Liver (tissue), 9 donors: ENCODE measurements around the gene METTL21A. TPM values are rescaled to one million over a fixed set of nuclear protein-coding genes. Genes with fewer than 3 reads are reported as not detected.

Source experiments
- DNase-seq: peaks from one replicate; pipeline ENCODE4 v3.0.0-alpha.2; 2017; ENCODE audit warnings: low spot score
- H3K27ac ChIP-seq, 2 donors: one replicate each; pipeline ENCODE4 v1.7.0; 2013; ENCODE audit warnings: inconsistent platforms in 2 of 2, low read length in 2 of 2, control low read depth in 1 of 2, low read depth in 1 of 2, mild to moderate bottlenecking in 1 of 2
- H3K27me3 ChIP-seq, 4 donors: one replicate each; pipeline versions ENCODE4 v1.6.1 to v1.7.0; 2013; ENCODE audit warnings: low read length in 3 of 4, inconsistent platforms in 1 of 4, mild to moderate bottlenecking in 1 of 4, moderate library complexity in 1 of 4; ENCODE audit not compliant: control insufficient read depth in 4 of 4, insufficient read depth in 4 of 4
- H3K36me3 ChIP-seq, 4 donors: one replicate each; pipeline versions ENCODE4 v1.6.1 to v1.7.0; 2013; ENCODE audit warnings: low read length in 3 of 4, mild to moderate bottlenecking in 3 of 4, low read depth in 1 of 4, moderate library complexity in 1 of 4; ENCODE audit not compliant: control insufficient read depth in 4 of 4, insufficient read depth in 3 of 4
- H3K4me1 ChIP-seq, 4 donors: one replicate each; pipeline versions ENCODE4 v1.6.1 to v1.7.0; 2013; ENCODE audit warnings: low read length in 3 of 4, mild to moderate bottlenecking in 3 of 4, moderate library complexity in 1 of 4; ENCODE audit not compliant: control insufficient read depth in 4 of 4, insufficient read depth in 4 of 4
- H3K4me3 ChIP-seq, 3 donors: one replicate each; pipeline versions ENCODE4 v1.6.1 to v1.7.0; 2013; ENCODE audit warnings: low read length in 3 of 3, control low read depth in 1 of 3, low read depth in 1 of 3, mild to moderate bottlenecking in 1 of 3
- H3K9ac ChIP-seq, 2 donors: one replicate each; pipeline ENCODE4 v1.7.0; 2013; ENCODE audit warnings: low read length in 2 of 2, mild to moderate bottlenecking in 2 of 2, moderate library complexity in 2 of 2, control low read depth in 1 of 2, low read depth in 1 of 2
- H3K9me3 ChIP-seq, 4 donors: one replicate each; pipeline versions ENCODE4 v1.6.1 to v1.7.0; 2013; ENCODE audit warnings: low read length in 3 of 4; ENCODE audit not compliant: control insufficient read depth in 4 of 4
- EGR1 ChIP-seq, 2 donors: IDR thresholded peaks; 2 replicates each; pipeline ENCODE4 v1.6.1; 2016 to 2018; ENCODE audit warnings: antibody characterized with exemption in 2 of 2, low read depth in 2 of 2
- FOXA1 ChIP-seq: IDR thresholded peaks from 2 replicates; pipeline ENCODE4 v1.6.1; 2016; ENCODE audit warnings: antibody characterized with exemption
- FOXA2 ChIP-seq: IDR thresholded peaks from 2 replicates; pipeline ENCODE4 v1.6.1; 2016; ENCODE audit warnings: antibody characterized with exemption
- GABPA ChIP-seq, 2 donors: IDR thresholded peaks in 1 of 2; conservative IDR thresholded peaks in 1 of 2; 2 replicates each; pipeline ENCODE4 v1.6.1; 2016; ENCODE audit warnings: antibody characterized with exemption in 2 of 2, mild to moderate bottlenecking in 1 of 2, moderate library complexity in 1 of 2
- HNF4A ChIP-seq, 2 donors: conservative IDR thresholded peaks; 2 replicates each; pipeline ENCODE4 v1.6.1; 2016; ENCODE audit warnings: antibody characterized with exemption in 2 of 2, mild to moderate bottlenecking in 2 of 2
- HNF4G ChIP-seq: IDR thresholded peaks from 2 replicates; pipeline ENCODE4 v1.6.1; 2016; ENCODE audit warnings: antibody characterized with exemption
- JUND ChIP-seq, 2 donors: IDR thresholded peaks; 2 replicates each; pipeline ENCODE4 v1.6.1; 2016; ENCODE audit warnings: antibody characterized with exemption in 2 of 2
- NR2F2 ChIP-seq: IDR thresholded peaks from 2 replicates; pipeline ENCODE4 v1.6.1; 2016; ENCODE audit warnings: antibody characterized with exemption
- RAD21 ChIP-seq, 2 donors: IDR thresholded peaks; 2 replicates each; pipeline ENCODE4 v1.6.1; 2016; ENCODE audit warnings: antibody characterized with exemption in 2 of 2, mild to moderate bottlenecking in 2 of 2
- SP1 ChIP-seq: IDR thresholded peaks from 2 replicates; pipeline ENCODE4 v1.6.1; 2018; ENCODE audit warnings: antibody characterized with exemption, mild to moderate bottlenecking
- YY1 ChIP-seq: IDR thresholded peaks from 2 replicates; pipeline ENCODE4 v1.6.1; 2016; ENCODE audit warnings: antibody characterized with exemption, mild to moderate bottlenecking
- WGBS: extraction: QIAGEN DNeasy Blood & Tissue Kit; methylation state at CpG from one replicate; pipeline ENCODE4 v1.1.7; 2013; 5-methylcytosine and 5-hydroxymethylcytosine counted together
- polyA plus RNA-seq, 2 donors: library from polyadenylated mRNA; stranded (reverse) in 1 of 2; unstranded in 1 of 2; fragments of 200-250 nt in 1 of 2; fragments of >200 nt in 1 of 2; fragmentation: Nextera tagmentation in 1 of 2; extraction: Ambion mirVana in 1 of 2; gene quantifications; one replicate each; pipeline versions ENCODE4 v1.2.1 to v1.2.3, GENCODE V29; 2013 to 2015
- total RNA-seq, 2 donors: library from RNA; depleted of rRNA; stranded (reverse); fragments of >200 nt; gene quantifications; one replicate each; pipeline ENCODE4 v1.2.3, GENCODE V29; 2014
- TF ChIP-seq, protein P1 (sequence below): IDR thresholded peaks from 2 replicates; pipeline ENCODE4 v1.6.1; 2016; ENCODE audit warnings: antibody characterized with exemption, mild to moderate bottlenecking
- TF ChIP-seq, protein P2 (sequence below): IDR thresholded peaks from 2 replicates; pipeline ENCODE4 v1.6.1; 2016; ENCODE audit warnings: antibody characterized with exemption
- TF ChIP-seq, protein P3 (sequence below): IDR thresholded peaks from 2 replicates; pipeline ENCODE4 v1.6.1; 2016; ENCODE audit warnings: antibody characterized with exemption
- TF ChIP-seq, protein P4 (sequence below): fragments of 150-350 bp; IDR thresholded peaks from 2 replicates; pipeline ENCODE4 v1.5.1; 2017; ENCODE audit warnings: improper control_type of control experiment, low read depth, low read length; ENCODE audit not compliant: missing input control
- TF ChIP-seq, protein P5 (sequence below): IDR thresholded peaks from 2 replicates; pipeline ENCODE4 v1.6.1; 2016; ENCODE audit warnings: antibody characterized with exemption
- donor health status: healthy.
- donor health status: healthy.
- donor health status: healthy.
- donor health status: healthy.
- donor health status: healthy.

The METTL21A gene
- total and polyA plus RNA-seq, 4 donors: 10.0 to 27.4 (median 12.3) TPM

DNA sequence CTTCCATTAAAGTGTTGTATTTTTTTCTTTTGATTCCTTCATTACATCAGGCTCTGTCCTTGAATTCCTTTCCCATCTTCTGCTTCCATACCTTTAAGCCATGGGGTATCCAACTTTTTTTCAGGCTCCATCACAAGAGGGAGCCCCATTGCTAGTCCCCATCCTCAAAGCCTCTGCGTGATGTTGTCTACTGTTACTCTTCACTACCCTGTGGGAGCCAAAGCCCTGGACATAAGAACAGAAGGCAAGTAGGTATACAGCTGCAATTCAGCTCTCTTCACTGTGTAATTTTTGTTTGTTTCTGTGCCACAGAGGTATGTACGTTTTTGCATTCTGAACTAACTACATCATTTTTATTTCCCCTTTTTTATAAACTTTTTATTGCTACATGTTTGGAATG is 49.6 kb upstream of the METTL21A start:
- H3K36me3 ChIP-seq: no peaks in the 10 kb centered on the region
- no peak overlapping the region for H3K27ac ChIP-seq
- no peak overlapping the region for H3K9ac ChIP-seq
- DNase-seq: no peak
- H3K9me3 ChIP-seq: no peaks in the 10 kb centered on the region
- H3K27me3 ChIP-seq: no peaks in the 10 kb centered on the region
- WGBS: 81% methylated on average over 2 of the region's 2 CpGs
- H3K4me3 ChIP-seq: no peak overlapping the region
- no peaks in the 10 kb centered on the region for H3K4me1 ChIP-seq
- TF ChIP-seq RAD21 (IDR thresholded peaks at IDR 0.05) (no peak), NR2F2 (no peak), FOXA1 (no peak), HNF4A (conservative IDR thresholded peaks at IDR 0.05) (no peak), HNF4G (no peak)
- TF ChIP-seq, protein P1, sequence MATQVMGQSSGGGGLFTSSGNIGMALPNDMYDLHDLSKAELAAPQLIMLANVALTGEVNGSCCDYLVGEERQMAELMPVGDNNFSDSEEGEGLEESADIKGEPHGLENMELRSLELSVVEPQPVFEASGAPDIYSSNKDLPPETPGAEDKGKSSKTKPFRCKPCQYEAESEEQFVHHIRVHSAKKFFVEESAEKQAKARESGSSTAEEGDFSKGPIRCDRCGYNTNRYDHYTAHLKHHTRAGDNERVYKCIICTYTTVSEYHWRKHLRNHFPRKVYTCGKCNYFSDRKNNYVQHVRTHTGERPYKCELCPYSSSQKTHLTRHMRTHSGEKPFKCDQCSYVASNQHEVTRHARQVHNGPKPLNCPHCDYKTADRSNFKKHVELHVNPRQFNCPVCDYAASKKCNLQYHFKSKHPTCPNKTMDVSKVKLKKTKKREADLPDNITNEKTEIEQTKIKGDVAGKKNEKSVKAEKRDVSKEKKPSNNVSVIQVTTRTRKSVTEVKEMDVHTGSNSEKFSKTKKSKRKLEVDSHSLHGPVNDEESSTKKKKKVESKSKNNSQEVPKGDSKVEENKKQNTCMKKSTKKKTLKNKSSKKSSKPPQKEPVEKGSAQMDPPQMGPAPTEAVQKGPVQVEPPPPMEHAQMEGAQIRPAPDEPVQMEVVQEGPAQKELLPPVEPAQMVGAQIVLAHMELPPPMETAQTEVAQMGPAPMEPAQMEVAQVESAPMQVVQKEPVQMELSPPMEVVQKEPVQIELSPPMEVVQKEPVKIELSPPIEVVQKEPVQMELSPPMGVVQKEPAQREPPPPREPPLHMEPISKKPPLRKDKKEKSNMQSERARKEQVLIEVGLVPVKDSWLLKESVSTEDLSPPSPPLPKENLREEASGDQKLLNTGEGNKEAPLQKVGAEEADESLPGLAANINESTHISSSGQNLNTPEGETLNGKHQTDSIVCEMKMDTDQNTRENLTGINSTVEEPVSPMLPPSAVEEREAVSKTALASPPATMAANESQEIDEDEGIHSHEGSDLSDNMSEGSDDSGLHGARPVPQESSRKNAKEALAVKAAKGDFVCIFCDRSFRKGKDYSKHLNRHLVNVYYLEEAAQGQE: no peak
- TF ChIP-seq, protein P2, sequence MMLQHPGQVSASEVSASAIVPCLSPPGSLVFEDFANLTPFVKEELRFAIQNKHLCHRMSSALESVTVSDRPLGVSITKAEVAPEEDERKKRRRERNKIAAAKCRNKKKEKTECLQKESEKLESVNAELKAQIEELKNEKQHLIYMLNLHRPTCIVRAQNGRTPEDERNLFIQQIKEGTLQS: no peak

DNA sequence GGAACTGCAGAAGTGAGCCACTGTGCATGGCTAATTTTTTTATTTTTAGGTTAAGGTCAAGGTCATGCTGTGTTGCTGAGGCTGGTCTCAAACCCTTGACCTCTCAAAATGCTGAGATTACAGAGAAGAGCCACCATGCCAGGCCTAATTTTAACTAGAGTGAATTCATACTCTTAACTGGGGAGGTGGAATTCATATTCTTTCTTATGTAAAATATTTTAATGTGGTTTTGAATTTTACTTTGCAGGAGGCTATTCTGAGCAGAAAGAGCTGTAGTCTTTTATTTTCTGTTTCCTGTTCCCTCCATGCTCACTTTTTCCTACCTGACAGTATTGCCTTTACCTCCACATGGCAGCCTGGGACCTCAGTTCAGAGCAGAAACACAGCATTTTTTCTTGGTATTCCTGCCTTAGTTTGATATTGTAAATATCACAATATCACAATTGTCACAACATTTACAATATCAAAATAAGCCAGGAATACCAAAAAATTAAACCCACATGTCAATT is 49.1 kb upstream of the METTL21A start:
- Histone ChIP-seq H3K36me3 (no peaks in the 10 kb centered on the region), H3K27me3 (no peaks in the 10 kb centered on the region), H3K9me3 (no peaks in the 10 kb centered on the region), H3K9ac (no peak overlapping the region), H3K4me3 (no peak overlapping the region), H3K4me1 (no peaks in the 10 kb centered on the region), H3K27ac (no peak overlapping the region)
- no peak for TF ChIP-seq HNF4G
- no peak for TF ChIP-seq GABPA (IDR thresholded peaks at IDR 0.05 in 1 of 2, conservative IDR thresholded peaks at IDR 0.05 in 1 of 2)
- no peak for TF ChIP-seq JUND (IDR thresholded peaks at IDR 0.05)
- TF ChIP-seq, protein P3, sequence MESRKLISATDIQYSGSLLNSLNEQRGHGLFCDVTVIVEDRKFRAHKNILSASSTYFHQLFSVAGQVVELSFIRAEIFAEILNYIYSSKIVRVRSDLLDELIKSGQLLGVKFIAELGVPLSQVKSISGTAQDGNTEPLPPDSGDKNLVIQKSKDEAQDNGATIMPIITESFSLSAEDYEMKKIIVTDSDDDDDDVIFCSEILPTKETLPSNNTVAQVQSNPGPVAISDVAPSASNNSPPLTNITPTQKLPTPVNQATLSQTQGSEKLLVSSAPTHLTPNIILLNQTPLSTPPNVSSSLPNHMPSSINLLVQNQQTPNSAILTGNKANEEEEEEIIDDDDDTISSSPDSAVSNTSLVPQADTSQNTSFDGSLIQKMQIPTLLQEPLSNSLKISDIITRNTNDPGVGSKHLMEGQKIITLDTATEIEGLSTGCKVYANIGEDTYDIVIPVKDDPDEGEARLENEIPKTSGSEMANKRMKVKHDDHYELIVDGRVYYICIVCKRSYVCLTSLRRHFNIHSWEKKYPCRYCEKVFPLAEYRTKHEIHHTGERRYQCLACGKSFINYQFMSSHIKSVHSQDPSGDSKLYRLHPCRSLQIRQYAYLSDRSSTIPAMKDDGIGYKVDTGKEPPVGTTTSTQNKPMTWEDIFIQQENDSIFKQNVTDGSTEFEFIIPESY: no peak
- TF ChIP-seq EGR1 (IDR thresholded peaks at IDR 0.05; ENCODE audit: low read depth in 2 of 2): no peak
- no peak for TF ChIP-seq FOXA1
- TF ChIP-seq, protein P1: no peak
- TF ChIP-seq SP1: no peak
- no peak for TF ChIP-seq FOXA2
- TF ChIP-seq, protein P4, sequence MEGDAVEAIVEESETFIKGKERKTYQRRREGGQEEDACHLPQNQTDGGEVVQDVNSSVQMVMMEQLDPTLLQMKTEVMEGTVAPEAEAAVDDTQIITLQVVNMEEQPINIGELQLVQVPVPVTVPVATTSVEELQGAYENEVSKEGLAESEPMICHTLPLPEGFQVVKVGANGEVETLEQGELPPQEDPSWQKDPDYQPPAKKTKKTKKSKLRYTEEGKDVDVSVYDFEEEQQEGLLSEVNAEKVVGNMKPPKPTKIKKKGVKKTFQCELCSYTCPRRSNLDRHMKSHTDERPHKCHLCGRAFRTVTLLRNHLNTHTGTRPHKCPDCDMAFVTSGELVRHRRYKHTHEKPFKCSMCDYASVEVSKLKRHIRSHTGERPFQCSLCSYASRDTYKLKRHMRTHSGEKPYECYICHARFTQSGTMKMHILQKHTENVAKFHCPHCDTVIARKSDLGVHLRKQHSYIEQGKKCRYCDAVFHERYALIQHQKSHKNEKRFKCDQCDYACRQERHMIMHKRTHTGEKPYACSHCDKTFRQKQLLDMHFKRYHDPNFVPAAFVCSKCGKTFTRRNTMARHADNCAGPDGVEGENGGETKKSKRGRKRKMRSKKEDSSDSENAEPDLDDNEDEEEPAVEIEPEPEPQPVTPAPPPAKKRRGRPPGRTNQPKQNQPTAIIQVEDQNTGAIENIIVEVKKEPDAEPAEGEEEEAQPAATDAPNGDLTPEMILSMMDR: no peak
- TF ChIP-seq YY1: no peak
- TF ChIP-seq, protein P5, sequence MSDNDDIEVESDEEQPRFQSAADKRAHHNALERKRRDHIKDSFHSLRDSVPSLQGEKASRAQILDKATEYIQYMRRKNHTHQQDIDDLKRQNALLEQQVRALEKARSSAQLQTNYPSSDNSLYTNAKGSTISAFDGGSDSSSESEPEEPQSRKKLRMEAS: no peak
- TF ChIP-seq RAD21 (IDR thresholded peaks at IDR 0.05): no peak
- no peak for DNase-seq
